ENCODE measurements around the gene PTPRZ1.

The PTPRZ1 gene

GRCh38 chr7:121891731-121892130 lies 18.8 kb downstream of the PTPRZ1 start:
- no peak for DNase-seq (ENCODE audit: low spot score)

- DNase-seq (ENCODE audit: low spot score): no peak
Measured at GRCh38 chr7:121901026-121901425, 28.1 kb downstream of the PTPRZ1 start.

GRCh38 chr7:121904120-121904519 lies 31.2 kb downstream of the PTPRZ1 start:
- DNase-seq (ENCODE audit: low spot score): no peak

- no peak for DNase-seq (ENCODE audit: low spot score)
Measured at GRCh38 chr7:121908042-121908441, 35.1 kb downstream of the PTPRZ1 start.

- no peak for DNase-seq (ENCODE audit: low spot score)
Measured at GRCh38 chr7:121909716-121910345, 36.9 kb downstream of the PTPRZ1 start.

- DNase-seq (ENCODE audit: low spot score): no peak
Measured at GRCh38 chr7:121913947-121914675, 41.1 kb downstream of the PTPRZ1 start.

GRCh38 chr7:121914676-121915279 lies 41.8 kb downstream of the PTPRZ1 start:
- DNase-seq (ENCODE audit: low spot score): no peak

GRCh38 chr7:121916211-121916610 lies 43.2 kb downstream of the PTPRZ1 start:
- DNase-seq (ENCODE audit: low spot score): no peak

GRCh38 chr7:121919986-121920385 lies 47.0 kb downstream of the PTPRZ1 start:
- no peak for DNase-seq (ENCODE audit: low spot score)

- no peak for DNase-seq (ENCODE audit: low spot score)
Measured at GRCh38 chr7:121924269-121925186, 51.6 kb downstream of the PTPRZ1 start.

- no peak for DNase-seq (ENCODE audit: low spot score)
Measured at GRCh38 chr7:121931149-121931902, 58.4 kb downstream of the PTPRZ1 start.

GRCh38 chr7:121932768-121933167 lies 59.8 kb downstream of the PTPRZ1 start:
- no peak for DNase-seq (ENCODE audit: low spot score)

GRCh38 chr7:121936951-121937623 lies 64.1 kb downstream of the PTPRZ1 start:
- no peak for DNase-seq (ENCODE audit: low spot score)

- DNase-seq (ENCODE audit: low spot score): no peak
Measured at GRCh38 chr7:121938429-121938996, 65.6 kb downstream of the PTPRZ1 start.

GRCh38 chr7:121940918-121941317 lies 68.0 kb downstream of the PTPRZ1 start:
- DNase-seq (ENCODE audit: low spot score): no peak

- DNase-seq (ENCODE audit: low spot score): no peak
Measured at GRCh38 chr7:121941830-121942229, 68.9 kb downstream of the PTPRZ1 start.

GRCh38 chr7:121945066-121945465 lies 72.1 kb downstream of the PTPRZ1 start:
- no peak for DNase-seq (ENCODE audit: low spot score)

GRCh38 chr7:121945480-121946236 lies 72.7 kb downstream of the PTPRZ1 start:
- no peak for DNase-seq (ENCODE audit: low spot score)

GRCh38 chr7:121953164-121953563 lies 80.2 kb downstream of the PTPRZ1 start:
- no peak for DNase-seq (ENCODE audit: low spot score)

- DNase-seq (ENCODE audit: low spot score): no peak
Measured at GRCh38 chr7:121953601-121954000, 80.6 kb downstream of the PTPRZ1 start.

All from CD4-positive, alpha-beta T cell treated with Interleukin-2 at 100 ng/mL for 4 hours (primary cell).